ENCODE results near the gene APLP2.
"Not testable (repeated sequence)": the region's sequence is repeated elsewhere in the genome, so short reads cannot be mapped to it uniquely, and the experiment has no call there.

The APLP2 gene

GRCh38 chr11:130100381-130101095, 30.8 kb downstream of the APLP2 start:
- no peak for TF ChIP-seq CTCF (IDR thresholded peaks at IDR 0.05; ENCODE audit: extremely low read depth, insufficient read depth, missing control alignments)
- in situ Hi-C loops (cut with MboI; ENCODE audit: low pct_unique_long_range_greater_than_20kb, low sequenced_read_pairs, unreplicated experiment), result no loop called here
- DNase-seq (ENCODE audit: low spot score), result no peak

- TF ChIP-seq CTCF (IDR thresholded peaks at IDR 0.05; ENCODE audit: extremely low read depth, insufficient read depth, missing control alignments), result no peak
- in situ Hi-C loops (cut with MboI; ENCODE audit: low pct_unique_long_range_greater_than_20kb, low sequenced_read_pairs, unreplicated experiment), result no loop called here
- DNase-seq (ENCODE audit: low spot score), result no peak
Measured at GRCh38 chr11:130101661-130102060, 32.0 kb downstream of the APLP2 start.

GRCh38 chr11:130102301-130103249, 32.9 kb downstream of the APLP2 start:
- no peak for TF ChIP-seq CTCF (IDR thresholded peaks at IDR 0.05; ENCODE audit: extremely low read depth, insufficient read depth, missing control alignments)
- no peak for DNase-seq (ENCODE audit: low spot score)
- in situ Hi-C loops (cut with MboI; ENCODE audit: low pct_unique_long_range_greater_than_20kb, low sequenced_read_pairs, unreplicated experiment), result no loop called here

GRCh38 chr11:130103296-130103814, 33.7 kb downstream of the APLP2 start:
- no peak for DNase-seq (ENCODE audit: low spot score)
- no peak for TF ChIP-seq CTCF (IDR thresholded peaks at IDR 0.05; ENCODE audit: extremely low read depth, insufficient read depth, missing control alignments)
- in situ Hi-C loops (cut with MboI; ENCODE audit: low pct_unique_long_range_greater_than_20kb, low sequenced_read_pairs, unreplicated experiment), result no loop called here

GRCh38 chr11:130106381-130106780, 36.7 kb downstream of the APLP2 start:
- TF ChIP-seq CTCF (IDR thresholded peaks at IDR 0.05; ENCODE audit: extremely low read depth, insufficient read depth, missing control alignments), result no peak
- in situ Hi-C loops (cut with MboI; ENCODE audit: low pct_unique_long_range_greater_than_20kb, low sequenced_read_pairs, unreplicated experiment), result no loop called here
- no peak for DNase-seq (ENCODE audit: low spot score)

GRCh38 chr11:130108671-130109070, 39.0 kb downstream of the APLP2 start:
- in situ Hi-C loops (cut with MboI; ENCODE audit: low pct_unique_long_range_greater_than_20kb, low sequenced_read_pairs, unreplicated experiment); DNase-seq (ENCODE audit: low spot score): not testable (repeated sequence)

GRCh38 chr11:130109386-130109785, 39.7 kb downstream of the APLP2 start:
- in situ Hi-C loops (cut with MboI; ENCODE audit: low pct_unique_long_range_greater_than_20kb, low sequenced_read_pairs, unreplicated experiment), result no loop called here
- DNase-seq (ENCODE audit: low spot score), result no peak
- no peak for TF ChIP-seq CTCF (IDR thresholded peaks at IDR 0.05; ENCODE audit: extremely low read depth, insufficient read depth, missing control alignments)

Measured in GM13977 (cell line).